GM18951 (cell line): ENCODE results near the gene SLC27A2.
"Not testable (repeated sequence)": the region's sequence is repeated elsewhere in the genome, so short reads cannot be mapped to it uniquely, and the experiment has no call there.

Experiments
- POLR2A ChIP-seq: IDR thresholded peaks from 4 replicates; pipeline ENCODE4 v1.6.1; 2011; ENCODE audit warnings: mild to moderate bottlenecking; ENCODE audit not compliant: insufficient read length, insufficient read depth; ENCODE audit errors: extremely low read depth
- in situ Hi-C: fragments of 300-500 bp; cut with MboI; formaldehyde crosslinking; loops from one replicate; pipeline ENCODE4 v1.12.0; 2022; ENCODE audit warnings: low sequenced_read_pairs, mixed read lengths, inconsistent platforms; ENCODE audit not compliant: unreplicated experiment

The SLC27A2 gene

GRCh38 chr15:50181969-50182218 lies at the start of gene SLC27A2:
Gene SLC27A2 (plus strand): TSS chr15:50182196. CDS start chr15:50182428, 232 bp downstream.
- TF ChIP-seq POLR2A = no peak
- in situ Hi-C loops = no loop called here

GRCh38 chr15:50132251-50132984 lies 49.6 kb upstream of the SLC27A2 start:
- in situ Hi-C loops = not testable (repeated sequence)

GRCh38 chr15:50134524-50135024 lies 47.4 kb upstream of the SLC27A2 start:
- in situ Hi-C loops = no loop called here
- TF ChIP-seq POLR2A = no peak

- in situ Hi-C loops = no loop called here
- no peak for TF ChIP-seq POLR2A
Observed at GRCh38 chr15:50135031-50135551, 46.9 kb upstream of the SLC27A2 start.

GRCh38 chr15:50137330-50137761 lies 44.6 kb upstream of the SLC27A2 start:
- TF ChIP-seq POLR2A = no peak
- in situ Hi-C loops = no loop called here

GRCh38 chr15:50137893-50138292 lies 44.1 kb upstream of the SLC27A2 start:
- in situ Hi-C loops = no loop called here
- TF ChIP-seq POLR2A = no peak

GRCh38 chr15:50138391-50138790 lies 43.6 kb upstream of the SLC27A2 start:
- in situ Hi-C loops = no loop called here
- no peak for TF ChIP-seq POLR2A

- in situ Hi-C loops = no loop called here
- TF ChIP-seq POLR2A = no peak
Observed at GRCh38 chr15:50140098-50140497, 41.9 kb upstream of the SLC27A2 start.

GRCh38 chr15:50140983-50141382 lies 41.0 kb upstream of the SLC27A2 start:
- in situ Hi-C loops = no loop called here
- TF ChIP-seq POLR2A = no peak

GRCh38 chr15:50141856-50142255 lies 40.1 kb upstream of the SLC27A2 start:
- in situ Hi-C loops = no loop called here
- no peak for TF ChIP-seq POLR2A

- in situ Hi-C loops = no loop called here
- no peak for TF ChIP-seq POLR2A
Observed at GRCh38 chr15:50143255-50143860, 38.6 kb upstream of the SLC27A2 start.

- in situ Hi-C loops = no loop called here
- no peak for TF ChIP-seq POLR2A
Observed at GRCh38 chr15:50144341-50145120, 37.5 kb upstream of the SLC27A2 start.

- TF ChIP-seq POLR2A = no peak
- in situ Hi-C loops = no loop called here
Observed at GRCh38 chr15:50145451-50145872, 36.5 kb upstream of the SLC27A2 start.
